ENCODE measurements around the gene JCAD.

- TF ChIP-seq TAF1 (IDR thresholded peaks at IDR 0.05; ENCODE audit: borderline replicate concordance, insufficient read depth, low read length) (no peak), SIN3A (IDR thresholded peaks at IDR 0.05; ENCODE audit: borderline replicate concordance, insufficient read depth, low read length) (no peak), POLR2AphosphoS5 (IDR thresholded peaks at IDR 0.05; ENCODE audit: low read depth, low read length) (no peak), REST (IDR thresholded peaks at IDR 0.05; ENCODE audit: insufficient read depth in 1 of 2, low read depth in 2 of 2, low read length in 2 of 2) (no peak), FOXP2 (optimal IDR thresholded peaks at IDR 0.05; ENCODE audit: borderline replicate concordance, extremely low read depth, extremely low read length, insufficient read depth) (no peak)
These were observed 44.9 kb downstream of the JCAD start for GRCh38 chr10:30014511-30014910.
